Gastroesophageal sphincter (tissue), 4 donors: ENCODE measurements around the gene BPIFB4. TPM values are rescaled to one million over a fixed set of nuclear protein-coding genes. Genes with fewer than 3 reads are reported as not detected.

Experiments used
- ATAC-seq: fragments of 150-250 bp; one replicate; pipeline ENCODE4 v1.9.1; 2016; ENCODE audit warnings: mild to moderate bottlenecking, moderate library complexity
- H3K27ac ChIP-seq, 4 donors: fragments of 200-600 bp; sonication (generic) in 3 of 4; 1 replicate in 3 of 4; 2 replicates in 1 of 4; pipeline ENCODE4 v1.5.1; 2016 to 2019
- H3K27me3 ChIP-seq: fragments of 200-600 bp; sonication (generic); one replicate; pipeline ENCODE4 v1.5.1; 2019
- H3K36me3 ChIP-seq, 2 donors: fragments of 200-600 bp; sonication (generic); one replicate each; pipeline ENCODE4 v1.5.1; 2019; ENCODE audit warnings: control low read depth in 1 of 2
- H3K4me1 ChIP-seq, 3 donors: fragments of 200-600 bp; sonication (generic); 1 replicate in 2 of 3; 2 replicates in 1 of 3; pipeline ENCODE4 v1.5.1; 2016 to 2019; ENCODE audit warnings: control low read depth in 2 of 3
- H3K4me3 ChIP-seq, 2 donors: fragments of 200-600 bp; sonication (generic); one replicate each; pipeline ENCODE4 v1.5.1; 2019; ENCODE audit warnings: mild to moderate bottlenecking in 1 of 2, moderate library complexity in 1 of 2
- H3K9me3 ChIP-seq, 3 donors: fragments of 200-600 bp; sonication (generic); one replicate each; pipeline ENCODE4 v1.5.1; 2017 to 2019; ENCODE audit warnings: control low read depth in 2 of 3
- EP300 ChIP-seq: sonication (generic); formaldehyde crosslinking; IDR thresholded peaks from one replicate; pipeline ENCODE4 v1.6.1; 2017; ENCODE audit warnings: antibody characterized with exemption, mild to moderate bottlenecking
- POLR2A ChIP-seq, 2 donors: fragments of 450-650 bp; IDR thresholded peaks; one replicate each; pipeline ENCODE4 v1.6.1; 2017; ENCODE audit warnings: antibody characterized with exemption in 2 of 2, mild to moderate bottlenecking in 2 of 2, moderate library complexity in 1 of 2
- POLR2AphosphoS5 ChIP-seq: sonication (generic); formaldehyde crosslinking; IDR thresholded peaks from one replicate; pipeline ENCODE4 v1.6.1; 2017; ENCODE audit warnings: antibody characterized with exemption
- WGBS, 2 donors: methylation state at CpG; one replicate each; pipeline ENCODE4 v1.1.5; 2018; ENCODE audit warnings: low coverage in 1 of 2; 5-methylcytosine and 5-hydroxymethylcytosine counted together
- total RNA-seq, 4 donors: library from RNA; depleted of rRNA; stranded (reverse); fragments of >200 nt; gene quantifications; one replicate each; pipeline ENCODE4 v1.1.0, GENCODE V29; 2016
- TF ChIP-seq, protein P1 (sequence below), 4 experiments: fragments of 200-600 bp in 2 of 4; fragments of 450-650 bp in 2 of 4; sonication (generic) in 1 of 4; IDR thresholded peaks; one replicate each; pipeline ENCODE4 v1.5.1; 2017 to 2019; ENCODE audit warnings: antibody characterized with exemption in 4 of 4, mild to moderate bottlenecking in 2 of 4, moderate library complexity in 2 of 4

Gene BPIFB4
- not detected for total RNA-seq

DNA sequence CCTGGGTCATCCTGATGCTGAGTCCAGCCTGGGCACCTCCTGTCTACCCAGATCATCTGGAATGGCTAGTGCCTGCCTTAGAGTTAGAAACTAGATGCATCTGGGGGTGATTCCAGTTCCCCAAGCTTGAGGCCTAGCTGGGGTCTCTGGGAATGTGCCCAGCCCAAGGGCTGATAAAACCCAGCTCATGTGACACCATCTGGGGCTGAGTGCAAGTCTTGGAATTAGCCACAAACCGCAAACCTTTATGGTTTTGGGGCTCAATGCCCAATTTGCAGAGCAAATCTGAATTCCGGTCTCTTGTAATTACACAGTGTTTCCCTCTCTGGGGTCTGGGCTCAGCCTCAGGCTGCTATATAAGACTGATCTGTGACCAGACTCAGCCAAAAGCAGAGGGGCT is at the start of gene BPIFB4:
TSS of gene BPIFB4 (plus strand) at position 385 of the 400 bp plus-strand sequence. CDS start 1,884 bp downstream, outside the sequence.
- Histone ChIP-seq H3K4me3 (no peak within 1 kb of the TSS), H3K27me3 (peaks cover 47% of the 10 kb centered on the region), H3K4me1 (no peaks in the 10 kb centered on the region), H3K36me3 (no peaks in the 10 kb centered on the region), H3K27ac (no peak within 1 kb of the TSS), H3K9me3 (no peaks in the 10 kb centered on the region)
- no peak for ATAC-seq
- TF ChIP-seq POLR2AphosphoS5, result no peak
- TF ChIP-seq EP300, result no peak
- TF ChIP-seq, protein P1, sequence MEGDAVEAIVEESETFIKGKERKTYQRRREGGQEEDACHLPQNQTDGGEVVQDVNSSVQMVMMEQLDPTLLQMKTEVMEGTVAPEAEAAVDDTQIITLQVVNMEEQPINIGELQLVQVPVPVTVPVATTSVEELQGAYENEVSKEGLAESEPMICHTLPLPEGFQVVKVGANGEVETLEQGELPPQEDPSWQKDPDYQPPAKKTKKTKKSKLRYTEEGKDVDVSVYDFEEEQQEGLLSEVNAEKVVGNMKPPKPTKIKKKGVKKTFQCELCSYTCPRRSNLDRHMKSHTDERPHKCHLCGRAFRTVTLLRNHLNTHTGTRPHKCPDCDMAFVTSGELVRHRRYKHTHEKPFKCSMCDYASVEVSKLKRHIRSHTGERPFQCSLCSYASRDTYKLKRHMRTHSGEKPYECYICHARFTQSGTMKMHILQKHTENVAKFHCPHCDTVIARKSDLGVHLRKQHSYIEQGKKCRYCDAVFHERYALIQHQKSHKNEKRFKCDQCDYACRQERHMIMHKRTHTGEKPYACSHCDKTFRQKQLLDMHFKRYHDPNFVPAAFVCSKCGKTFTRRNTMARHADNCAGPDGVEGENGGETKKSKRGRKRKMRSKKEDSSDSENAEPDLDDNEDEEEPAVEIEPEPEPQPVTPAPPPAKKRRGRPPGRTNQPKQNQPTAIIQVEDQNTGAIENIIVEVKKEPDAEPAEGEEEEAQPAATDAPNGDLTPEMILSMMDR (IDR thresholded peaks at IDR 0.05), result no peak
- TF ChIP-seq POLR2A (IDR thresholded peaks at IDR 0.05), result no peak
- WGBS, 2 donors, result no CpG with 5 or more reads among the region's 2 CpGs

DNA sequence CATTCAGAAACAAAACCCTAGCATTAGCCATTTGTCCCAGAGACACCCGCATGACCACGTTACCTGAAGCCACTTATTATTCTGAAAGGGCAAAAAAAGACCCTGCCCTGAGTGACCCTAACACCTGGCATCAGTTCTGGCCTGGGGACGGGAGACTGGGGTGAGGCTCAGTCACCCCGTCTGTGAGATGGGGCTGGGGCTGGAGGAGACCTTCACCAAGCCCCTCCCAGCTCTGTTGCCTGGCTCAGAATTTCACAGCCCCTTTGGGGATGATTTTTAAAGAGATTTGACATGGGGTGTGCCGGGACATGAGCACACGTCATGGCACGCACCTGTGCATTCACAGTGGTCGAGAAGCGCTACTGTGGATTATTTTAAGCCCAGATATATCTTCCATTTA is 49.4 kb upstream of the BPIFB4 start:
- Histone ChIP-seq H3K4me1 (no peaks in the 10 kb centered on the region), H3K36me3 (no peaks in the 10 kb centered on the region), H3K27ac (no peak overlapping the region), H3K4me3 (no peak overlapping the region), H3K27me3 (peaks cover 24% of the 10 kb centered on the region), H3K9me3 (peaks cover 0 to 12% (median 0%) of the 10 kb centered on the region in 3 donors)
- WGBS, 2 donors, result 74 to 80% methylated on average over 7 to 8 of the region's 9 CpGs
- no peak for ATAC-seq
- TF ChIP-seq POLR2AphosphoS5 (no peak), POLR2A (IDR thresholded peaks at IDR 0.05) (no peak), EP300 (no peak)
- TF ChIP-seq, protein P1 (IDR thresholded peaks at IDR 0.05), result no peak

DNA sequence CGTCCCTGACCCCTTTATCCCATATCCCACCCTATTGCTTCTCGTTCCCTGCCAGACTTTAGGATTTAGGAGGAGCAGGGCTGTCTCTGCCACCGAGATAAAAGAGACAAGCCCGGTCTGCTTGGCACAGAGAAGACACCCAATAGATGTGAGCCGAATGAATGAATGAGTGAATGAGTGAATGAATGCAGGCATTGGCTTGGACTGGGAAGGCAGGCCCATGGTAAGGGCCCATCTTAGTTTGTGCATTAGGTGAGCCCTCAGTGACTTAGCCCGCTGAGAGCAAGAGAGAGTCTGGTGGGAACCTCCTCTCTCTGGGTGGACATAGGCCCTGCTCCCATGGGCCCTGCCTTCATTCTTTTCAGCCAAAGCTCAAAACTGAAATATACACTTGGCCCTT is 48.9 kb upstream of the BPIFB4 start:
- ATAC-seq, result no peak
- H3K36me3 ChIP-seq, result no peaks in the 10 kb centered on the region
- peaks cover 0 to 12% (median 0%) of the 10 kb centered on the region in 3 donors for H3K9me3 ChIP-seq
- peaks cover 24% of the 10 kb centered on the region for H3K27me3 ChIP-seq
- no peak for TF ChIP-seq POLR2AphosphoS5
- TF ChIP-seq, protein P1 (IDR thresholded peaks at IDR 0.05), result no peak
- TF ChIP-seq POLR2A (IDR thresholded peaks at IDR 0.05), result no peak
- H3K4me3 ChIP-seq, result no peak overlapping the region
- 82 to 88% methylated on average over 1 to 4 of the region's 6 CpGs for WGBS, 2 donors
- H3K4me1 ChIP-seq, result no peaks in the 10 kb centered on the region
- no peak overlapping the region for H3K27ac ChIP-seq

DNA sequence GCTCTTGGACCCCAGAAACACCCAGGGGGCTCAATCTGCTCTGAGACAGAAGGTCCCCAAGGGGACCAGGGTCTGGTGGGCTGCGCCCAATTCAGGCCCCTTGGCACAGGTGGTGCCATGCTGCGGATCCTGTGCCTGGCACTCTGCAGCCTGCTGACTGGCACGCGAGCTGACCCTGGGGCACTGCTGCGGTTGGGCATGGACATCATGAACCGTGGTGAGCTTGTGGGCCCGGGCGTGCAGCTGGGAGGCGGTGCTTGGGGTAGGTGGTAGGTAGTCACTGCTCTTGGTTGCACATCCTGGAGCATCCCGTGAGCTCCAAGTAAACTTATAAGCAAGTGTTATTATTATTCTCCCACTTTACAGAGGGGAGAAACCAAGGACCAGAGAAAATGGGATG is 47.9 kb upstream of the BPIFB4 start, which contains the start of gene BPIFB6:
TSS of gene BPIFB6 (plus strand) at position 118 of the 400 bp plus-strand sequence. CDS start at position 118, 0 bp downstream.
- Histone ChIP-seq H3K4me3 (no peak within 1 kb of the TSS), H3K27me3 (peaks cover 27% of the 10 kb centered on the region), H3K27ac (no peak within 1 kb of the TSS), H3K4me1 (no peaks in the 10 kb centered on the region), H3K9me3 (peaks cover 0 to 12% (median 0%) of the 10 kb centered on the region in 3 donors), H3K36me3 (no peaks in the 10 kb centered on the region)
- no peak for ATAC-seq
- TF ChIP-seq, protein P1 (IDR thresholded peaks at IDR 0.05), result no peak
- TF ChIP-seq POLR2A (IDR thresholded peaks at IDR 0.05), result no peak
- TF ChIP-seq EP300, result no peak
- TF ChIP-seq POLR2AphosphoS5, result no peak
- 73% methylated on average over 3 of the region's 10 CpGs; no CpG with 5 or more reads in 1 of the 2 donors for WGBS, 2 donors

DNA sequence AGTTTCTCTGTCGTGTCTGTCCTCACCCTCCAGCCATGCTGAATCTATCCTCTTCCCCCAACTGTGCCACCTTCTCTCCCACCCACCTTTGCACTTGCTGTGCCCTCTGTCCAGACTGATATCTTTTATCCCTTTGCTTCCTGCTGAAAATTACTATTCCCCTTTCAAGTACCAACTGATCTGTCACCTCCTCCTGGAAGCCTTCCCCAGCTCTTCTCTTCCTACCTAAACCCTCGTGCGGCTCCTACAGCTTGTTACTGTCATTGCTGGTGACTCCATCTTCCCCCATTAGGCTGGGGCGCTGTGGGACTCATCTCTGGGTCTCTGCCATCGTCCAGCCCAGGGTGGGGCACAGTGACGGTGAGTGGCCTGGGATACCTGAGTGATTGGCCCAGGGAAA is 46.9 kb upstream of the BPIFB4 start:
- 67 to 86% methylated on average over 1 to 3 of the region's 6 CpGs for WGBS, 2 donors

More for the DNA sequence above, 46.9 kb upstream of the BPIFB4 start:
- H3K9me3 ChIP-seq, result peaks cover 0 to 12% (median 0%) of the 10 kb centered on the region in 3 donors
- peaks cover 27% of the 10 kb centered on the region for H3K27me3 ChIP-seq
- ATAC-seq, result no peak
- no peak overlapping the region for H3K4me3 ChIP-seq
- no peak overlapping the region for H3K27ac ChIP-seq
- no peaks in the 10 kb centered on the region for H3K36me3 ChIP-seq
- no peaks in the 10 kb centered on the region for H3K4me1 ChIP-seq
- TF ChIP-seq POLR2A (IDR thresholded peaks at IDR 0.05), result no peak
- TF ChIP-seq, protein P1 (IDR thresholded peaks at IDR 0.05), result no peak
- TF ChIP-seq POLR2AphosphoS5, result no peak
- TF ChIP-seq EP300, result no peak
